ENCODE measurements around the gene TLR5. TPM values are rescaled to one million over a fixed set of nuclear protein-coding genes. Genes with fewer than 3 reads are reported as not detected.

Gene TLR5
- polyA plus RNA-seq, 4 donors: 1.8 TPM; not detected in 2

DNA sequence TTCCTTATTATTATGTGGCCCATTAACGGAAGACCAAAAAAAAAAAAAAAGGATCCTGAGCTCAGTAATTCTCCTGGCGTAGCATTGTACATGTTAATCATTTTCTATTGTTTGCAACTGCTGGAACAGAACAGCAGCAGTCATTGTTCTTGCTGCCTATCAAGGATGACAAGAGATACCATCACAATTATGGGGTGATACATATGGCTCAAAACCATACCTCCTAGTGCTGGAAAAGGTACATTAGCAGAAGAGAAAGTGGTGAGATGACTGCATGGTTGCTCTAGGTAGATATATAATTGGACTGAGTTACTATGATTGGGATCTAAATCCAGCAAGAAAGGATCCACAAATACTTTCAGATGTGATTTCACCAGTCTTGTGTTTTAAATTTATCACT lies 13.3 kb upstream of the TLR5 start:
- Histone ChIP-seq H3K36me3 (ENCODE audit: control insufficient read depth in 3 of 3, insufficient read depth in 2 of 3, low read depth in 1 of 3, low read length in 3 of 3) (no peaks in the 10 kb centered on the region), H3K4me1 (ENCODE audit: control insufficient read depth in 3 of 3, insufficient read depth in 2 of 3, low read depth in 1 of 3, low read length in 2 of 3) (no peaks in the 10 kb centered on the region), H3K4me3 (ENCODE audit: low read depth in 1 of 3, low read length in 3 of 3) (no peak overlapping the region), H3K9me3 (ENCODE audit: control insufficient read depth in 2 of 2, insufficient read depth in 1 of 2, low read depth in 1 of 2, low read length in 1 of 2) (no peaks in the 10 kb centered on the region), H3K27me3 (ENCODE audit: control insufficient read depth in 3 of 3, insufficient read depth in 3 of 3, low read length in 3 of 3) (no peaks in the 10 kb centered on the region), H3K27ac (ENCODE audit: low read depth in 1 of 3, low read length in 2 of 3) (no peak overlapping the region)
- 35 to 60% (median 55%) methylated on average over 2 of the region's 2 CpGs for whole genome bisulfite sequencing, 3 donors
- no peak for DNase-seq
- FAIRE-seq: no peak

DNA sequence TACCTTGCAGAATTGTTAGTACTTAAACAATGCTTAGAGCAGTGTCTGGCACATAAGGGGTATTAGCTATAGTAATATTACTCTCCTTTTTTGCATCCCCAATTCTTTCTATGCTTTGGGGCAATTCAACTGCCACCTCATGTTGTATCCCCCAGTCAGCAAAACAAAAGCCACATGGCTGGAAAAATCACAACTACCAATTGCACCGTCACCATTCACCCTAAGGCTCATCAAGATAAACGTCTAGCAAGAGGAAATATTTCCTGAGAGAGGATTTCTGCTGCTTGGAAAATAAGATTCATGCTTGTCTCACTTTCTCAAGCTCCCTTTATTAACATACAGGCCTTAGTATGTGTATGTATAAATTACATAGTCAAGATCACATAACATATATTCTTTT lies 12.1 kb upstream of the TLR5 start:
- H3K27me3 ChIP-seq (ENCODE audit: control insufficient read depth in 3 of 3, insufficient read depth in 3 of 3, low read length in 3 of 3): no peaks in the 10 kb centered on the region
- H3K27ac ChIP-seq (ENCODE audit: low read depth in 1 of 3, low read length in 2 of 3): no peak overlapping the region
- no peak overlapping the region for H3K4me3 ChIP-seq (ENCODE audit: low read depth in 1 of 3, low read length in 3 of 3)
- 58 to 85% (median 70%) methylated on average over 2 of the region's 2 CpGs for WGBS, 3 donors
- no peaks in the 10 kb centered on the region for H3K36me3 ChIP-seq (ENCODE audit: control insufficient read depth in 3 of 3, insufficient read depth in 2 of 3, low read depth in 1 of 3, low read length in 3 of 3)
- H3K9me3 ChIP-seq (ENCODE audit: control insufficient read depth in 2 of 2, insufficient read depth in 1 of 2, low read depth in 1 of 2, low read length in 1 of 2): no peaks in the 10 kb centered on the region
- H3K4me1 ChIP-seq (ENCODE audit: control insufficient read depth in 3 of 3, insufficient read depth in 2 of 3, low read depth in 1 of 3, low read length in 2 of 3): no peaks in the 10 kb centered on the region
- FAIRE-seq: no peak
- no peak for DNase-seq

DNA sequence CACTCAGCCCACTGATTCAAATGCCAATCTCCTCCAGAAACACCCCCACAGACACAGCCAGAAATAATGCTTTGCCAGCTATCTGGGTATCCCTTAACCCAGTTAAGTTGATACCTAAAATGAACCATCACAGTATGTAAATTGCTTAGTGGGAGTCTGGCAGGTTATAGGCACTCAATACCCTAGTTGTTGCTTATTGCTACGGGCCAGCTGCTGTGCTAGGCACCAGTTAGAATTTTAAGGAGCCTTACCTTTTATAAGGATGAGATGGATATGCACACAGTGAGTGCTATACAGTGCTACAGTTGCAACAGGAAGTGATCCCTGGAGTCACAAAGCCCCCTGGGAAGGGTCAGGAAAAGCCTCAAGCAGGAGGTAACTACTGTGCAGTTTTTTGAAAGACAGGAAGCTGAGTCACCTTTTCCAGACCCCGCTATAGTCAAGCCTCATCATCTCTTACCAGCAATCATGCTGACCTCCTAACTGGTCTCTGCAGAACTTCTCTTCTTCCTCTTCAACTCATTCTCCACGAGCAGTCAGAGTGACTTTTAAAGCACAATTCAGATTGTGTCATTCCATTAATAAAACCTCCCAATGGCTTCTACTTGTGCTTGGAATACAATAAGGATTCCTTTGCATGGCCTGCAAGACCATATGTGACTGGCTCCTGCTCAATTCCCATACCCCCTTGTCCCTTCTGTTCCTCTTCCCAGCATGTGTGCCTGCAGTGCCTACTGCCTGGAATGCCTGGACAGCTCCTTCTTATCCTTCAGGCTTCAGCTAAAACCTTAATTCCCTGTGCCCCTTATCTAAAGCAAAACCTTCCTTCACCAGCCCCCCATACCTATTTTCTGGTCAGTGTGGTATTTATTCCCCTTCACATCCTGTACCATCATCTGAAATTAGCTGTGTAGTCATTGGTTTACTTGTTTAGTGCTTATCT lies 10.4 kb upstream of the TLR5 start:
- Histone ChIP-seq H3K4me1 (ENCODE audit: control insufficient read depth in 3 of 3, insufficient read depth in 2 of 3, low read depth in 1 of 3, low read length in 2 of 3) (no peaks in the 10 kb centered on the region), H3K36me3 (ENCODE audit: control insufficient read depth in 3 of 3, insufficient read depth in 2 of 3, low read depth in 1 of 3, low read length in 3 of 3) (no peaks in the 10 kb centered on the region), H3K27ac (ENCODE audit: low read depth in 1 of 3, low read length in 2 of 3) (no peak overlapping the region), H3K4me3 (ENCODE audit: low read depth in 1 of 3, low read length in 3 of 3) (no peak overlapping the region), H3K27me3 (ENCODE audit: control insufficient read depth in 3 of 3, insufficient read depth in 3 of 3, low read length in 3 of 3) (no peaks in the 10 kb centered on the region), H3K9me3 (ENCODE audit: control insufficient read depth in 2 of 2, insufficient read depth in 1 of 2, low read depth in 1 of 2, low read length in 1 of 2) (no peaks in the 10 kb centered on the region)
- no peak for FAIRE-seq
- DNase-seq: no peak
- 67 to 92% (median 80%) methylated on average over 3 of the region's 3 CpGs for WGBS, 3 donors

DNA sequence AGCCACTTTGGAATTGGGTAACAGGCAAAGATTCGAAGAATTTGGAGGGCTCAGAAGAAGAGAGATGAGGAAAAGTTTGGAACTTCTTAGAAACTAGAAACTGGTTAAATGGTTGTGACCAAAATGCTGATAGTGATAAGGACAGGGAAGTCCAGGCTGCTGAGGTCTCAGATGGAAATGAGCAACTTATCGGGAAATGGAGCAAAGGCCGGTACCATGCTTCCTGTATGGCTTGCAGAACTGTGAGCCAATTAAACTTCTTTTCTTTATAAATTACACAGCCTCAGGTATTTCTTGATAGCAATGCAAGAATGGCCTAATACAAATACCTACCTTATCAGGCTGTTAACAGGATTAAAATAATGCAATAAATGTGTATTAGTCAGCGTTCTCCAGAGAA lies 9.4 kb upstream of the TLR5 start:
- WGBS, 3 donors: 14 to 57% (median 43%) methylated on average over 4 of the region's 4 CpGs
- Histone ChIP-seq H3K27me3 (ENCODE audit: control insufficient read depth in 3 of 3, insufficient read depth in 3 of 3, low read length in 3 of 3) (no peaks in the 10 kb centered on the region), H3K4me1 (ENCODE audit: control insufficient read depth in 3 of 3, insufficient read depth in 2 of 3, low read depth in 1 of 3, low read length in 2 of 3) (no peaks in the 10 kb centered on the region), H3K36me3 (ENCODE audit: control insufficient read depth in 3 of 3, insufficient read depth in 2 of 3, low read depth in 1 of 3, low read length in 3 of 3) (no peaks in the 10 kb centered on the region), H3K9me3 (ENCODE audit: control insufficient read depth in 2 of 2, insufficient read depth in 1 of 2, low read depth in 1 of 2, low read length in 1 of 2) (peaks cover 0 to 5% of the 10 kb centered on the region in 2 donors), H3K27ac (ENCODE audit: low read depth in 1 of 3, low read length in 2 of 3) (no peak overlapping the region), H3K4me3 (ENCODE audit: low read depth in 1 of 3, low read length in 3 of 3) (no peak overlapping the region)
- peak; percentile 21 to 86 for DNase-seq
- no peak for FAIRE-seq

DNA sequence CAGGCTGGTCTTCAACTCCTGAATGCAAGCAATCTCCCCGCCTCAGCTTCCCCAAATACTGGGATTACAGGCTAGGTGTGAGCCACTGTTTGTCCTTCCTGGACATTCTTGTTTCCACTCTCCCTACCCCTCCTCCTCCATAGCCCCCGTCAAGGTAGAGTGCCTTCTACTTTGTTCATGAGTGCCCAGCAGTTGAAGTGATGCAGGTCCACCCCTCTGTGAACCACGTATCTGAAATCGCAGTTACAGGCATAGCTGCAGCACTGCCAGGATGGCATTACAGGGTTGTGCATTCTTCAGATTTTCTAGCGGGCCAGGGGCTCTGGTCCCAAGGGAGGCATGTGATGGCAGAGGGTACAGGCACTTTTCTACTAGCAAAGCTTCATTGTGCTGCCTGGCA lies 7.4 kb upstream of the TLR5 start:
- DNase-seq (no peak), FAIRE-seq (no peak)
- Histone ChIP-seq H3K4me3 (ENCODE audit: low read depth in 1 of 3, low read length in 3 of 3) (no peak overlapping the region), H3K27ac (ENCODE audit: low read depth in 1 of 3, low read length in 2 of 3) (no peak overlapping the region), H3K9me3 (ENCODE audit: control insufficient read depth in 2 of 2, insufficient read depth in 1 of 2, low read depth in 1 of 2, low read length in 1 of 2) (peaks cover 0 to 5% of the 10 kb centered on the region in 2 donors), H3K4me1 (ENCODE audit: control insufficient read depth in 3 of 3, insufficient read depth in 2 of 3, low read depth in 1 of 3, low read length in 2 of 3) (no peaks in the 10 kb centered on the region), H3K27me3 (ENCODE audit: control insufficient read depth in 3 of 3, insufficient read depth in 3 of 3, low read length in 3 of 3) (no peaks in the 10 kb centered on the region), H3K36me3 (ENCODE audit: control insufficient read depth in 3 of 3, insufficient read depth in 2 of 3, low read depth in 1 of 3, low read length in 3 of 3) (no peaks in the 10 kb centered on the region)
- 91 to 96% (median 94%) methylated on average over 5 of the region's 5 CpGs for WGBS, 3 donors

DNA sequence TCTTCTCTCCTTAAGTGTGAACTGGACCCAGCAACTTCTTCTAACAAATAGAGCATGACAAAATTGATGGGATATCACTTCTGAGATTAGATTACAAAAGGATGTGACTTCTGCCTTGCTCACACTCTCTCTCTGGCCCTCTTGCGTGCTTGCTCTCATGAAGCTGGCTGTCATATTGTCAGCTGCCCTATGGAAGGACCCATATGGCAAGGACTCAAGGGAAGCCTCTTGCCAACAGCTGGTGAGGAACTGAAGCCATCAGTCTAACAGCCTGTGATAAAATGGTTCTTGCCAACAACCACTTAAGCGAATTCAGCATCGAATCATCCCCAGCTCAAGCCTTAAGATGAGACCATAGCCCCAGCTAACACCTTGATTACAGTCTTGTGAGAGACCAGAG lies 4.8 kb upstream of the TLR5 start:
- Histone ChIP-seq H3K4me1 (ENCODE audit: control insufficient read depth in 3 of 3, insufficient read depth in 2 of 3, low read depth in 1 of 3, low read length in 2 of 3) (peaks cover 0 to 16% (median 1%) of the 10 kb centered on the region in 3 donors), H3K27ac (ENCODE audit: low read depth in 1 of 3, low read length in 2 of 3) (no peak overlapping the region), H3K4me3 (ENCODE audit: low read depth in 1 of 3, low read length in 3 of 3) (no peak overlapping the region), H3K27me3 (ENCODE audit: control insufficient read depth in 3 of 3, insufficient read depth in 3 of 3, low read length in 3 of 3) (no peaks in the 10 kb centered on the region), H3K36me3 (ENCODE audit: control insufficient read depth in 3 of 3, insufficient read depth in 2 of 3, low read depth in 1 of 3, low read length in 3 of 3) (no peaks in the 10 kb centered on the region), H3K9me3 (ENCODE audit: control insufficient read depth in 2 of 2, insufficient read depth in 1 of 2, low read depth in 1 of 2, low read length in 1 of 2) (peaks cover 0 to 5% of the 10 kb centered on the region in 2 donors)
- DNase-seq (no peak), FAIRE-seq (no peak)
- 71 to 97% (median 93%) methylated on average over 3 of the region's 3 CpGs for WGBS, 3 donors

DNA sequence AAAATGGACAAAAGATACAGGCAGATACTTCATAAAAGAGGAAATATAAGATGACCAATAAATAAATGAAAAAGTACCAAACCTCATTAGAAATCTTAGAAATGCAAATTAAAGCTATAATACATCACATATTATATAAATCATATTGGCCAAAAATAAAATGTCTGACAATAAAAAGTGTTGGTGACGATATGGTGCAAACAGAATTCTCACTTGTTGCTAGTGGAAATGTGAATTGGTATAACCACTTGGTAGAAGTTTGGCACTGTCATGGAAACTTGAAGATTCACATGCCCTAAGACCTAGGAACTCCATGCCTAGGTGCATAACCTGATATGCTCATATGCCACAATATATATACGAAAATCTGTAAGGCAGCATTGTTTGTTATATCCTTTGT lies 4.4 kb upstream of the TLR5 start:
- Histone ChIP-seq H3K27me3 (ENCODE audit: control insufficient read depth in 3 of 3, insufficient read depth in 3 of 3, low read length in 3 of 3) (no peaks in the 10 kb centered on the region), H3K27ac (ENCODE audit: low read depth in 1 of 3, low read length in 2 of 3) (no peak overlapping the region), H3K4me3 (ENCODE audit: low read depth in 1 of 3, low read length in 3 of 3) (no peak overlapping the region), H3K36me3 (ENCODE audit: control insufficient read depth in 3 of 3, insufficient read depth in 2 of 3, low read depth in 1 of 3, low read length in 3 of 3) (no peaks in the 10 kb centered on the region), H3K9me3 (ENCODE audit: control insufficient read depth in 2 of 2, insufficient read depth in 1 of 2, low read depth in 1 of 2, low read length in 1 of 2) (peaks cover 0 to 5% of the 10 kb centered on the region in 2 donors), H3K4me1 (ENCODE audit: control insufficient read depth in 3 of 3, insufficient read depth in 2 of 3, low read depth in 1 of 3, low read length in 2 of 3) (peaks cover 0 to 16% (median 1%) of the 10 kb centered on the region in 3 donors)
- DNase-seq (no peak), FAIRE-seq (no peak)
- WGBS, 3 donors: 93 to 96% (median 94%) methylated on average over 2 of the region's 2 CpGs

DNA sequence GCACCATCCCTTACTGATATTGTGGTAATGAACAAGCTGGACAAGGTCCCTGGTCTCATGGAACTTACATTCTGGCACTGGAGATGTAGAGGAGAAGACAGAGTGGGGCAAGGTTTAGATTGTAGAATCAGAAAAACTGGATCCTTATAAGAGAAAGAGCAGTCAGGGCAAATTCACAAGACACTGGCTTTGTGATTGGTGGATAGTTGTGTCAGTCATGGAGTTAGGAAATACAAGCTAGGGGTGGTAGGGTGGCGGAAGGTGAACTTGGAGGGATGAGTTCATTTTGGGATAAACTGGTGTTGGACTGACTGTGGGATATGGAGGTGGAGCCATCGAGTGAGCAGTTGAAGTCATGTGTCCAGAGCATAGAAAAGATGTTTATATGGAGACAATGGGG lies 3.7 kb upstream of the TLR5 start:
- Histone ChIP-seq H3K4me1 (ENCODE audit: control insufficient read depth in 3 of 3, insufficient read depth in 2 of 3, low read depth in 1 of 3, low read length in 2 of 3) (peaks cover 0 to 16% (median 1%) of the 10 kb centered on the region in 3 donors), H3K27me3 (ENCODE audit: control insufficient read depth in 3 of 3, insufficient read depth in 3 of 3, low read length in 3 of 3) (no peaks in the 10 kb centered on the region), H3K27ac (ENCODE audit: low read depth in 1 of 3, low read length in 2 of 3) (no peak overlapping the region), H3K9me3 (ENCODE audit: control insufficient read depth in 2 of 2, insufficient read depth in 1 of 2, low read depth in 1 of 2, low read length in 1 of 2) (peaks cover 0 to 5% of the 10 kb centered on the region in 2 donors), H3K36me3 (ENCODE audit: control insufficient read depth in 3 of 3, insufficient read depth in 2 of 3, low read depth in 1 of 3, low read length in 3 of 3) (no peaks in the 10 kb centered on the region), H3K4me3 (ENCODE audit: low read depth in 1 of 3, low read length in 3 of 3) (no peak overlapping the region)
- no peak for DNase-seq
- no peak for FAIRE-seq
- WGBS, 3 donors: 90 to 96% (median 92%) methylated on average over 2 of the region's 2 CpGs

All from small intestine (tissue), 7 donors.